H1 (cell line): ENCODE data around the gene RAB1B. TPM values are rescaled to one million over a fixed set of nuclear protein-coding genes. Genes with fewer than 3 reads are reported as not detected.
A peak's percentile ranks its signal among the peaks of the same experiment; 100 is the strongest.

Experiments
- CTCF ChIA-PET: fragments of 300-600 bp; sonication (Branson Sonifier 250); formaldehyde crosslinking; loops from one replicate; lab custom pipeline; 2021; ENCODE audit not compliant: partially characterized antibody; lab: Charles Lee
- POLR2A ChIA-PET: fragments of 300-600 bp; sonication (Branson Sonifier 250); formaldehyde crosslinking; loops from one replicate; lab custom pipeline; 2021; ENCODE audit warnings: inconsistent platforms; ENCODE audit not compliant: partially characterized antibody; lab: Charles Lee
- DNase-seq, 2 experiments: peaks; one replicate each; pipeline versions ENCODE4 v3.0.0 to v3.0.0-alpha.2; 2010 to 2022; ENCODE audit warnings: low spot score in 2 of 2, low read depth in 1 of 2, mixed read lengths in 1 of 2
- FAIRE-seq: peaks from 2 replicates; lab custom pipeline; 2011; peaks lifted over from hg19 to GRCh38; lab: Jason Lieb, UNC
- H2AFZ ChIP-seq: 2 replicates; pipeline ENCODE4 v1.8.1; 2012; ENCODE audit warnings: low read length, inconsistent platforms
- H2AK5ac ChIP-seq: 2 replicates; pipeline ENCODE4 v1.6.1; 2013; ENCODE audit warnings: low read depth, low read length
- H2BK120ac ChIP-seq: replicated peaks from 2 replicates; pipeline ENCODE3; 2013; ENCODE audit warnings: low read depth, low read length, inconsistent platforms
- H2BK12ac ChIP-seq: 2 replicates; pipeline ENCODE4 v1.6.1; 2013; ENCODE audit warnings: low read depth, low read length
- H2BK15ac ChIP-seq: 2 replicates; pipeline ENCODE4 v1.6.1; 2013; ENCODE audit warnings: low read length
- H2BK20ac ChIP-seq: 2 replicates; pipeline ENCODE4 v1.6.1; 2013; ENCODE audit warnings: low read length
- H2BK5ac ChIP-seq: 2 replicates; pipeline ENCODE4 v1.6.1; 2013; ENCODE audit warnings: low read depth, low read length
- H3K14ac ChIP-seq: 2 replicates; pipeline ENCODE4 v1.6.1; 2013; ENCODE audit warnings: inconsistent platforms; ENCODE audit not compliant: insufficient read length
- H3K18ac ChIP-seq: 2 replicates; pipeline ENCODE4 v1.6.1; 2013; ENCODE audit warnings: low read length; ENCODE audit errors: extremely low read depth
- H3K23ac ChIP-seq: 2 replicates; pipeline ENCODE4 v1.6.1; 2013; ENCODE audit warnings: inconsistent platforms; ENCODE audit not compliant: insufficient read length
- H3K23me2 ChIP-seq: 2 replicates; pipeline ENCODE4 v1.6.1; 2013; ENCODE audit warnings: low read depth, low read length
- H3K27ac ChIP-seq: 2 replicates; pipeline ENCODE4 v1.6.1; 2011; ENCODE audit warnings: low read depth, low read length, inconsistent platforms
- H3K27me3 ChIP-seq, 4 experiments: replicated peaks in 1 of 4; 1 replicate in 1 of 4; 2 replicates in 3 of 4; pipeline versions ENCODE4 v1.6.1 to v1.8.1; 2011 to 2013; ENCODE audit warnings: low read length in 3 of 4, mild to moderate bottlenecking in 3 of 4, inconsistent platforms in 2 of 4, mixed read lengths in 2 of 4, moderate library complexity in 1 of 4; ENCODE audit not compliant: control insufficient read depth in 3 of 4, insufficient read depth in 3 of 4; ENCODE audit errors: extremely low read depth in 1 of 4
- H3K36me3 ChIP-seq, 4 experiments: 2 replicates each; pipeline versions ENCODE4 v1.6.1 to v1.8.1; 2011 to 2013; ENCODE audit warnings: mild to moderate bottlenecking in 4 of 4, low read length in 3 of 4, moderate library complexity in 2 of 4, control low read depth in 1 of 4, inconsistent platforms in 1 of 4; ENCODE audit not compliant: insufficient read depth in 4 of 4, control insufficient read depth in 2 of 4
- H3K4ac ChIP-seq: replicated peaks from 2 replicates; pipeline ENCODE3; 2013; ENCODE audit warnings: low read length, low read depth, mixed read lengths, inconsistent platforms; ENCODE audit not compliant: insufficient read length
- H3K4me1 ChIP-seq, 4 experiments: replicated peaks in 1 of 4; 1 replicate in 1 of 4; 2 replicates in 3 of 4; pipeline versions ENCODE4 v1.6.1 to v1.8.1; 2011 to 2013; ENCODE audit warnings: low read length in 3 of 4, inconsistent platforms in 2 of 4, mixed read lengths in 1 of 4; ENCODE audit not compliant: insufficient read depth in 4 of 4, control insufficient read depth in 3 of 4
- H3K4me2 ChIP-seq, 2 experiments: 2 replicates each; pipeline versions ENCODE4 v1.6.1 to v1.8.1; 2011 to 2013; ENCODE audit warnings: low read depth in 2 of 2, low read length in 2 of 2, control low read depth in 1 of 2, inconsistent platforms in 1 of 2, mild to moderate bottlenecking in 1 of 2; ENCODE audit not compliant: insufficient read depth in 1 of 2
- H3K4me3 ChIP-seq, 4 experiments: fragments of 200-600, 300-600 bp in 1 of 4; sonication (generic), shearing (Covaris generic), sonication (Bioruptor Twin) in 1 of 4; 2 replicates each; pipeline versions ENCODE4 v1.5.1 to v1.8.1; 2011 to 2016; ENCODE audit warnings: low read length in 4 of 4, low read depth in 3 of 4, control low read depth in 2 of 4, inconsistent platforms in 2 of 4, mild to moderate bottlenecking in 2 of 4, mixed read lengths in 1 of 4, moderate library complexity in 1 of 4; ENCODE audit not compliant: insufficient read depth in 2 of 4; ENCODE audit errors: extremely low read depth in 1 of 4
- H3K56ac ChIP-seq: replicated peaks from 2 replicates; pipeline ENCODE3; 2013; ENCODE audit warnings: low read depth, mild to moderate bottlenecking, mixed read lengths, low read length, inconsistent platforms; ENCODE audit not compliant: insufficient read length
- H3K79me1 ChIP-seq: 2 replicates; pipeline ENCODE4 v1.6.1; 2013; ENCODE audit warnings: low read depth, low read length, control low read depth
- H3K79me2 ChIP-seq, 2 experiments: 2 replicates each; pipeline versions ENCODE4 v1.6.1 to v1.8.1; 2012 to 2013; ENCODE audit warnings: low read length in 2 of 2, mild to moderate bottlenecking in 2 of 2, inconsistent platforms in 1 of 2; ENCODE audit not compliant: insufficient read depth in 2 of 2, control insufficient read depth in 1 of 2
- H3K9ac ChIP-seq, 4 experiments: replicated peaks in 1 of 4; 1 replicate in 1 of 4; 2 replicates in 3 of 4; pipeline versions ENCODE4 v1.6.1 to v1.8.1; 2011 to 2013; ENCODE audit warnings: low read depth in 3 of 4, low read length in 3 of 4, control low read depth in 2 of 4, mild to moderate bottlenecking in 2 of 4, moderate library complexity in 2 of 4, inconsistent platforms in 1 of 4; ENCODE audit errors: extremely low read depth in 1 of 4
- H3K9me3 ChIP-seq, 2 experiments: 2 replicates each; pipeline versions ENCODE4 v1.6.1 to v1.8.1; 2012 to 2013; ENCODE audit warnings: mild to moderate bottlenecking in 2 of 2, moderate library complexity in 2 of 2, control low read depth in 1 of 2, inconsistent platforms in 1 of 2, low read depth in 1 of 2, low read length in 1 of 2, mixed read lengths in 1 of 2; ENCODE audit not compliant: insufficient read depth in 2 of 2
- H4K20me1 ChIP-seq, 2 experiments: replicated peaks in 1 of 2; 2 replicates each; pipeline versions ENCODE3 to v1.8.1; 2011 to 2013; ENCODE audit warnings: inconsistent platforms in 2 of 2, low read length in 2 of 2, mild to moderate bottlenecking in 1 of 2; ENCODE audit not compliant: insufficient read depth in 2 of 2, control insufficient read depth in 1 of 2
- H4K5ac ChIP-seq: 2 replicates; pipeline ENCODE4 v1.6.1; 2013; ENCODE audit warnings: low read length, low read depth, mixed read lengths, inconsistent platforms; ENCODE audit not compliant: insufficient read length
- H4K8ac ChIP-seq: 2 replicates; pipeline ENCODE4 v1.8.0; 2013; ENCODE audit warnings: mild to moderate bottlenecking, moderate library complexity, low read length, inconsistent platforms; ENCODE audit not compliant: insufficient read depth; ENCODE audit errors: extremely low read depth
- H4K91ac ChIP-seq: replicated peaks from 2 replicates; pipeline ENCODE3; 2013; ENCODE audit warnings: low read length, mixed read lengths, inconsistent platforms; ENCODE audit not compliant: insufficient read length
- BRCA1 ChIP-seq: IDR thresholded peaks from 2 replicates; pipeline ENCODE4 v1.6.1; 2012; ENCODE audit warnings: low read depth, low read length, improper control_type of control experiment
- EP300 ChIP-seq, 2 experiments: IDR thresholded peaks; 1 replicate in 1 of 2; 2 replicates in 1 of 2; pipeline ENCODE4 v1.6.1; 2011 to 2012; ENCODE audit warnings: low read depth in 2 of 2, low read length in 2 of 2, mild to moderate bottlenecking in 2 of 2, borderline replicate concordance in 1 of 2, inconsistent platforms in 1 of 2, moderate library complexity in 1 of 2
- EZH2 ChIP-seq: fragments of 200-600 bp; sonication (generic); IDR thresholded peaks from 2 replicates; pipeline ENCODE4 v1.7.1; 2012; ENCODE audit warnings: low read depth, mild to moderate bottlenecking, moderate library complexity, low read length, inconsistent platforms; ENCODE audit not compliant: severe bottlenecking
- KDM4A ChIP-seq: IDR thresholded peaks from one replicate; pipeline ENCODE4 v1.7.1; 2012; ENCODE audit warnings: low read depth, mild to moderate bottlenecking, moderate library complexity, low read length, inconsistent platforms; ENCODE audit not compliant: severe bottlenecking
- KDM5A ChIP-seq: fragments of 200-600 bp; IDR thresholded peaks from 2 replicates; pipeline ENCODE4 v1.7.1; 2012; ENCODE audit warnings: mild to moderate bottlenecking, low read length, inconsistent platforms, mixed read lengths
- NANOG ChIP-seq: IDR thresholded peaks from 2 replicates; pipeline ENCODE4 v1.6.1; 2011; ENCODE audit warnings: low read length, low read depth, mild to moderate bottlenecking, inconsistent platforms; ENCODE audit not compliant: insufficient read depth, poor library complexity, severe bottlenecking
- POLR2A ChIP-seq, 2 experiments: IDR thresholded peaks; 1 replicate in 1 of 2; 2 replicates in 1 of 2; pipeline ENCODE4 v1.6.1; 2011; ENCODE audit warnings: low read depth in 2 of 2, low read length in 2 of 2, mild to moderate bottlenecking in 2 of 2; ENCODE audit errors: control extremely low read depth in 1 of 2
- POLR2AphosphoS5 ChIP-seq: IDR thresholded peaks from 2 replicates; pipeline ENCODE4 v1.6.1; 2011; ENCODE audit warnings: low read depth, low read length
- SAP30 ChIP-seq: fragments of 300-600 bp; sonication (generic); IDR thresholded peaks from 2 replicates; pipeline ENCODE4 v1.7.1; 2012; ENCODE audit warnings: low read length, moderate library complexity, mild to moderate bottlenecking, inconsistent platforms; ENCODE audit not compliant: insufficient read depth, insufficient replicate concordance
- SIN3A ChIP-seq, 2 experiments: IDR thresholded peaks in 1 of 2; conservative IDR thresholded peaks in 1 of 2; 2 replicates each; pipeline ENCODE4 v1.6.1; 2011 to 2012; ENCODE audit warnings: low read length in 2 of 2, improper control_type of control experiment in 1 of 2, low read depth in 1 of 2, mild to moderate bottlenecking in 1 of 2
- SP4 ChIP-seq: IDR thresholded peaks from 2 replicates; pipeline ENCODE4 v1.6.1; 2012; ENCODE audit warnings: low read length, inconsistent platforms
- SRF ChIP-seq: IDR thresholded peaks from 2 replicates; pipeline ENCODE4 v1.6.1; 2011; ENCODE audit warnings: mild to moderate bottlenecking, low read depth, low read length, moderate library complexity
- YY1 ChIP-seq: IDR thresholded peaks from 2 replicates; pipeline ENCODE4 v1.6.1; 2011; ENCODE audit warnings: low read depth, mild to moderate bottlenecking, low read length
- WGBS, 2 experiments: shearing (Covaris generic) in 1 of 2; methylation state at CpG; one replicate each; pipeline versions ENCODE4 v1.1.6 to v1.1.7; 2013 to 2015; ENCODE audit warnings: low lambda C conversion rate in 2 of 2, mixed read lengths in 2 of 2, inconsistent platforms in 1 of 2, low coverage in 1 of 2, missing lambda C conversion rate in 1 of 2; ENCODE audit not compliant: insufficient replicate concordance in 2 of 2, insufficient coverage in 1 of 2, insufficient read length in 1 of 2; ENCODE audit errors: extremely low coverage in 1 of 2, missing lambda C conversion rate in 1 of 2; 5-methylcytosine and 5-hydroxymethylcytosine counted together
- polyA plus RNA-seq, 7 experiments: library from polyadenylated mRNA; depleted of rRNA in 3 of 7; stranded (reverse) in 5 of 7; unstranded in 2 of 7; fragments of >200 nt in 5 of 7; fragments of 200-250 nt in 2 of 7; gene quantifications; 1 replicate in 5 of 7; 2 replicates in 1 of 7; 4 replicates in 1 of 7; pipeline versions ENCODE4 v1.2.1 to v1.2.3, GENCODE V29; 2011 to 2013; ENCODE audit warnings: missing spikeins in 2 of 7, mixed read lengths in 2 of 7
- total RNA-seq: library from RNA; stranded (reverse); fragmentation: NEBNext Ultra II Directional; extraction: Animal tissue kit (Norgen Biotek cat#: 25700); gene quantifications from 2 replicates; pipeline ENCODE4 v1.2.1, GENCODE V29; 2021

Gene RAB1B
- total and polyA plus RNA-seq, 2 of the 8 experiments (the other 6 are each of a cell fraction or from before 2014, with no cell fraction given): 100 to 217 TPM

GRCh38 chr11:66310324-66310723 lies 41.9 kb downstream of the RAB1B start:
- no peak overlapping the region for H3K18ac ChIP-seq
- no peak overlapping the region for H3K4me2 ChIP-seq
- H3K4me3 ChIP-seq: no peak overlapping the region
- DNase-seq (no peak), FAIRE-seq (no peak)
- H2BK15ac ChIP-seq: no peak overlapping the region
- no peak overlapping the region for H3K27ac ChIP-seq
- H3K9ac ChIP-seq: no peak overlapping the region
- H3K4me1 ChIP-seq: peaks cover 3 to 13% (median 6%) of the 10 kb centered on the region in 4 experiments; a peak in 6 of 7 replicates
- no peaks in the 10 kb centered on the region for H4K20me1 ChIP-seq
- H2AFZ ChIP-seq: no peak overlapping the region
- 0 out of 2 replicates have a peak overlapping the region, but pooled peaks have one; percentile 4 for H2BK12ac ChIP-seq
- no peak overlapping the region for H3K14ac ChIP-seq
- no peak overlapping the region for H4K5ac ChIP-seq
- H3K36me3 ChIP-seq: no peaks in the 10 kb centered on the region
- H3K56ac ChIP-seq: no peak overlapping the region
- H3K79me2 ChIP-seq: no peaks in the 10 kb centered on the region
- no peaks in the 10 kb centered on the region for H3K79me1 ChIP-seq
- H4K91ac ChIP-seq: no peak overlapping the region
- H2BK120ac ChIP-seq: no peak overlapping the region
- POLR2A ChIA-PET: interaction anchor here (1.2 to 4.1 kb wide), 7 partner anchors 10 to 60 kb away, joined by 3 to 16 read pairs (median 5); partner anchors contain the start of genes BRMS1 and TMEM151A
- no peak overlapping the region for H2BK20ac ChIP-seq
- no peak overlapping the region for H2AK5ac ChIP-seq
- no peak overlapping the region for H2BK5ac ChIP-seq
- peaks cover 8% of the 10 kb centered on the region for H3K23me2 ChIP-seq
- no peak overlapping the region for H3K4ac ChIP-seq
- CTCF ChIA-PET: interaction anchor here (1.2 to 11.7 kb wide), 12 partner anchors 9 to 37 kb away, joined by 6 to 242 read pairs (median 38); partner anchors contain the start of genes B4GAT1, BRMS1, RIN1 and TMEM151A
- peaks cover 0 to 3% (median 0%) of the 10 kb centered on the region in 4 experiments; a peak in 2 of 7 replicates for H3K27me3 ChIP-seq
- no peak overlapping the region for H4K8ac ChIP-seq
- H3K23ac ChIP-seq: no peak overlapping the region
- no peaks in the 10 kb centered on the region for H3K9me3 ChIP-seq
- 90% methylated on average over 8 of the region's 8 CpGs; no CpG with 5 or more reads in 1 of the 2 experiments for WGBS, 2 experiments
- no peak for TF ChIP-seq EP300 (IDR thresholded peaks at IDR 0.05; ENCODE audit: borderline replicate concordance in 1 of 2, low read depth in 2 of 2, low read length in 2 of 2)
- TF ChIP-seq YY1: no peak
- TF ChIP-seq SIN3A (conservative IDR thresholded peaks at IDR 0.05 in 1 of 2, IDR thresholded peaks at IDR 0.05 in 1 of 2; ENCODE audit: low read depth in 1 of 2, low read length in 2 of 2): no peak
- no peak for TF ChIP-seq SP4
- no peak for TF ChIP-seq POLR2AphosphoS5
- TF ChIP-seq KDM5A: no peak
- no peak for TF ChIP-seq BRCA1
- no peak for TF ChIP-seq NANOG
- TF ChIP-seq SAP30: no peak
- TF ChIP-seq KDM4A: no peak
- TF ChIP-seq SRF: no peak
- TF ChIP-seq POLR2A (IDR thresholded peaks at IDR 0.05; ENCODE audit: control extremely low read depth in 1 of 2, low read depth in 2 of 2, low read length in 2 of 2): no peak
- no peak for TF ChIP-seq EZH2
